ENCODE data around the gene ITGA8. TPM values are rescaled to one million over a fixed set of nuclear protein-coding genes. Genes with fewer than 3 reads are reported as not detected.

Gene ITGA8
- total RNA-seq, 1 donor from 2014 or later: 15.5 TPM

GRCh38 chr10:15510963-15511362, 208.8 kb downstream of the ITGA8 start:
- intact Hi-C loops (cut with DNase I): no loop called here
- H3K36me3 ChIP-seq: no peaks in the 10 kb centered on the region
- H3K4me1 ChIP-seq: peaks cover 15% of the 10 kb centered on the region
- no peak overlapping the region for H3K4me3 ChIP-seq
- H3K9me3 ChIP-seq: no peaks in the 10 kb centered on the region
- no peak overlapping the region for H3K27ac ChIP-seq
- no peak for DNase-seq (ENCODE audit: extremely low spot score in 2 of 2)
- TF ChIP-seq POLR2AphosphoS5 (IDR thresholded peaks at IDR 0.05; ENCODE audit: insufficient read depth in 1 of 2, low read depth in 1 of 2) (no peak), POLR2A (IDR thresholded peaks at IDR 0.05) (no peak), CTCF (IDR thresholded peaks at IDR 0.05) (no peak)
- no peaks in the 10 kb centered on the region for H3K27me3 ChIP-seq

- intact Hi-C loops (cut with DNase I): no loop called here
- Histone ChIP-seq H3K27ac (no peak overlapping the region), H3K36me3 (no peaks in the 10 kb centered on the region), H3K27me3 (no peaks in the 10 kb centered on the region), H3K9me3 (no peaks in the 10 kb centered on the region), H3K4me3 (no peak overlapping the region), H3K4me1 (peaks cover 17% of the 10 kb centered on the region)
- TF ChIP-seq POLR2A (IDR thresholded peaks at IDR 0.05) (no peak), POLR2AphosphoS5 (IDR thresholded peaks at IDR 0.05; ENCODE audit: insufficient read depth in 1 of 2, low read depth in 1 of 2) (no peak), CTCF (IDR thresholded peaks at IDR 0.05) (no peak)
- no peak for DNase-seq (ENCODE audit: extremely low spot score in 2 of 2)
Observed at GRCh38 chr10:15505329-15505728, 214.4 kb downstream of the ITGA8 start.

- DNase-seq (ENCODE audit: extremely low spot score in 2 of 2): no peak
- no peaks in the 10 kb centered on the region for H3K9me3 ChIP-seq
- intact Hi-C loops (cut with DNase I): no loop called here
- peak overlapping the region; percentile 20 for H3K27ac ChIP-seq
- peak overlapping the region in 1 of 2 donors; percentile 15 for H3K4me3 ChIP-seq
- H3K4me1 ChIP-seq: peaks cover 17% of the 10 kb centered on the region
- no peaks in the 10 kb centered on the region for H3K36me3 ChIP-seq
- H3K27me3 ChIP-seq: no peaks in the 10 kb centered on the region
- TF ChIP-seq POLR2AphosphoS5 (IDR thresholded peaks at IDR 0.05; ENCODE audit: insufficient read depth in 1 of 2, low read depth in 1 of 2) (no peak), POLR2A (IDR thresholded peaks at IDR 0.05) (no peak), CTCF (IDR thresholded peaks at IDR 0.05) (no peak)
Observed at GRCh38 chr10:15504101-15504840, 215.5 kb downstream of the ITGA8 start.

- intact Hi-C loops (cut with DNase I): no loop called here
- H3K9me3 ChIP-seq: no peaks in the 10 kb centered on the region
- H3K27me3 ChIP-seq: no peaks in the 10 kb centered on the region
- no peak for DNase-seq (ENCODE audit: extremely low spot score in 2 of 2)
- H3K4me3 ChIP-seq: no peak overlapping the region
- H3K27ac ChIP-seq: no peak overlapping the region
- TF ChIP-seq POLR2AphosphoS5 (IDR thresholded peaks at IDR 0.05; ENCODE audit: insufficient read depth in 1 of 2, low read depth in 1 of 2) (no peak), CTCF (IDR thresholded peaks at IDR 0.05) (no peak), POLR2A (IDR thresholded peaks at IDR 0.05) (no peak)
- H3K4me1 ChIP-seq: no peaks in the 10 kb centered on the region
- H3K36me3 ChIP-seq: no peaks in the 10 kb centered on the region
Observed at GRCh38 chr10:15494850-15495506, 224.7 kb downstream of the ITGA8 start.
